GM23338 (cell line): ENCODE results near the gene TEX35. TPM values are rescaled to one million over a fixed set of nuclear protein-coding genes. Genes with fewer than 3 reads are reported as not detected.

Experiments
- ATAC-seq: fragments of 200-7000 bp; cut with Tn5 transposase; 3 replicates; pipeline ENCODE4 v1.9.1; 2020
- DNase-seq: peaks from one replicate; pipeline ENCODE4 v3.0.0-alpha.2; 2015; ENCODE audit warnings: low spot score
- H2AFZ ChIP-seq: fragments of 200-600 bp; sonication (generic); 2 replicates; pipeline ENCODE4 v1.8.0; 2016; ENCODE audit warnings: antibody characterized with exemption, mild to moderate bottlenecking, moderate library complexity
- H3F3A ChIP-seq: fragments of 200-600 bp; sonication (generic); replicated peaks from 2 replicates; pipeline ENCODE4 v1.8.0; 2017; ENCODE audit warnings: antibody characterized with exemption, mixed run types, low read depth
- H3K27ac ChIP-seq: fragments of 200-600 bp; sonication (generic); 2 replicates; pipeline ENCODE4 v1.6.1; 2016; ENCODE audit warnings: low read depth
- H3K27me3 ChIP-seq: fragments of 200-600 bp; sonication (generic); 2 replicates; pipeline ENCODE4 v1.8.0; 2016; ENCODE audit warnings: mild to moderate bottlenecking, mixed run types, moderate library complexity; ENCODE audit not compliant: insufficient read depth
- H3K36me3 ChIP-seq: fragments of 200-600 bp; sonication (generic); 2 replicates; pipeline ENCODE4 v1.8.0; 2016; ENCODE audit warnings: mild to moderate bottlenecking; ENCODE audit not compliant: insufficient read depth
- H3K4me1 ChIP-seq: fragments of 200-600 bp; sonication (generic); 2 replicates; pipeline ENCODE4 v1.8.0; 2016; ENCODE audit warnings: mild to moderate bottlenecking, moderate library complexity; ENCODE audit not compliant: insufficient read depth
- H3K4me2 ChIP-seq: fragments of 200-600 bp; sonication (generic); 2 replicates; pipeline ENCODE4 v1.7.1; 2017; ENCODE audit warnings: mixed run types
- H3K4me3 ChIP-seq: fragments of 200-600 bp; sonication (generic); 2 replicates; pipeline ENCODE4 v1.6.1; 2016; ENCODE audit warnings: mixed run types
- H3K79me2 ChIP-seq: fragments of 200-600 bp; sonication (generic); replicated peaks from 2 replicates; pipeline ENCODE4 v1.8.0; 2017; ENCODE audit warnings: mild to moderate bottlenecking; ENCODE audit not compliant: insufficient read depth
- H3K9me2 ChIP-seq: fragments of 200-600 bp; sonication (generic); 2 replicates; pipeline ENCODE4 v1.8.0; 2017; ENCODE audit not compliant: insufficient read depth
- H4K20me1 ChIP-seq: fragments of 200-600 bp; sonication (generic); replicated peaks from 2 replicates; pipeline ENCODE4 v1.8.0; 2017; ENCODE audit warnings: mild to moderate bottlenecking; ENCODE audit not compliant: insufficient read depth
- H3K27ac Mint-ChIP-seq: 2 replicates; pipeline ENCODE4 v1.8.0; 2020; ENCODE audit warnings: inconsistent platforms, mild to moderate bottlenecking, moderate library complexity, mixed read lengths
- H3K27me3 Mint-ChIP-seq: 3 replicates; pipeline ENCODE4 v1.8.0; 2022; ENCODE audit warnings: low read depth, mild to moderate bottlenecking, moderate library complexity, mixed read lengths, inconsistent platforms; ENCODE audit not compliant: insufficient read depth, poor library complexity
- H3K36me3 Mint-ChIP-seq: 3 replicates; pipeline ENCODE4 v1.8.0; 2021; ENCODE audit warnings: low read depth, mild to moderate bottlenecking, inconsistent platforms, moderate library complexity, mixed read lengths
- H3K4me1 Mint-ChIP-seq: 3 replicates; pipeline ENCODE4 v1.8.0; 2020; ENCODE audit warnings: mild to moderate bottlenecking, inconsistent platforms, mixed read lengths
- H3K4me3 Mint-ChIP-seq: 3 replicates; pipeline ENCODE4 v1.8.0; 2021; ENCODE audit warnings: moderate library complexity, mild to moderate bottlenecking, inconsistent platforms, mixed read lengths
- H3K9me3 Mint-ChIP-seq: 3 replicates; pipeline ENCODE4 v1.8.0; 2020; ENCODE audit warnings: moderate library complexity, mild to moderate bottlenecking, inconsistent platforms, mixed read lengths
- CREB1 ChIP-seq: fragments of 250-450 bp; sonication (Bioruptor Pico); IDR thresholded peaks from 2 replicates; pipeline ENCODE4 v1.5.0; 2020; ENCODE audit warnings: low read depth, mild to moderate bottlenecking, moderate library complexity
- ETS1 ChIP-seq: IDR thresholded peaks from 2 replicates; pipeline ENCODE4 v1.6.1; 2016; ENCODE audit warnings: antibody characterized with exemption
- EZH2 ChIP-seq: fragments of 200-600 bp; sonication (generic); IDR thresholded peaks from one replicate; pipeline ENCODE4 v1.8.0; 2017; ENCODE audit warnings: antibody characterized with exemption, mild to moderate bottlenecking, low read depth; ENCODE audit not compliant: unreplicated experiment
- EZH2phosphoT487 ChIP-seq: fragments of 200-600 bp; sonication (generic); IDR thresholded peaks from one replicate; pipeline ENCODE4 v1.8.1; 2018; ENCODE audit warnings: antibody characterized with exemption; ENCODE audit not compliant: unreplicated experiment
- JUNB ChIP-seq: IDR thresholded peaks from one replicate; pipeline ENCODE4 v1.6.1; 2016; ENCODE audit warnings: antibody characterized with exemption; ENCODE audit not compliant: unreplicated experiment
- NANOG ChIP-seq: IDR thresholded peaks from 2 replicates; pipeline ENCODE4 v1.6.1; 2016; ENCODE audit warnings: antibody characterized with exemption, borderline replicate concordance
- POLR2AphosphoS5 ChIP-seq: IDR thresholded peaks from 2 replicates; pipeline ENCODE4 v1.6.1; 2016; ENCODE audit warnings: antibody characterized with exemption, low read depth
- REST ChIP-seq: IDR thresholded peaks from one replicate; pipeline ENCODE4 v1.6.1; 2018; ENCODE audit warnings: antibody characterized with exemption; ENCODE audit not compliant: unreplicated experiment
- STAT1 ChIP-seq: IDR thresholded peaks from one replicate; pipeline ENCODE4 v1.6.1; 2016; ENCODE audit warnings: antibody characterized with exemption; ENCODE audit not compliant: unreplicated experiment
- ZNF114 ChIP-seq: fragments of 250-450 bp; sonication (Bioruptor Pico); IDR thresholded peaks from 2 replicates; pipeline ENCODE4 v1.5.0; 2020; ENCODE audit warnings: mild to moderate bottlenecking, moderate library complexity
- ZNF331 ChIP-seq: fragments of 250-450 bp; sonication (Bioruptor Pico); IDR thresholded peaks from 2 replicates; pipeline ENCODE4 v1.5.0; 2020; ENCODE audit warnings: low read depth, mild to moderate bottlenecking, moderate library complexity
- polyA plus RNA-seq: library from polyadenylated mRNA; unstranded; fragments of >200 nt; fragmentation: Nextera tagmentation; extraction: Ambion mirVana; gene quantifications from 2 replicates; pipeline ENCODE4 v1.2.1, GENCODE V29; 2016
- total RNA-seq: library from RNA; depleted of rRNA; stranded (reverse); fragments of >200 nt; shearing (Covaris generic); gene quantifications from 2 replicates; pipeline ENCODE4 v1.2.3, GENCODE V29; 2014
- TF ChIP-seq, protein P1 (sequence below): fragments of 250-450 bp; sonication (Bioruptor Pico); IDR thresholded peaks from 2 replicates; pipeline ENCODE4 v1.5.0; 2020; ENCODE audit warnings: mild to moderate bottlenecking, moderate library complexity
- TF ChIP-seq, protein P2 (sequence below), 2 experiments: fragments of 200-600 bp in 1 of 2; sonication (generic) in 1 of 2; conservative IDR thresholded peaks; 2 replicates each; pipeline versions ENCODE4 v1.5.1 to v1.6.1; 2016 to 2017; ENCODE audit warnings: antibody characterized with exemption in 2 of 2, low read depth in 2 of 2, mild to moderate bottlenecking in 2 of 2, moderate library complexity in 1 of 2

TEX35 gene
- total and polyA plus RNA-seq, 2 experiments from 2014 or later: not detected

- Mint-ChIP-seq H3K27ac (no peak overlapping the region), H3K9me3 (no peaks in the 10 kb centered on the region), H3K36me3 (no peaks in the 10 kb centered on the region), H3K4me3 (no peak overlapping the region), H3K27me3 (peaks cover 4% of the 10 kb centered on the region), H3K4me1 (peaks cover 4% of the 10 kb centered on the region)
- no peak for DNase-seq
- H3K4me2 ChIP-seq: no peak overlapping the region
- no peaks in the 10 kb centered on the region for H3K27me3 ChIP-seq
- no peak overlapping the region for H3K27ac ChIP-seq
- no peaks in the 10 kb centered on the region; the same call in 1 of the 2 replicates for H3F3A ChIP-seq
- H3K4me3 ChIP-seq: no peak overlapping the region
- H3K36me3 ChIP-seq: no peaks in the 10 kb centered on the region
- no peak for ATAC-seq
- no peaks in the 10 kb centered on the region for H3K79me2 ChIP-seq
- H2AFZ ChIP-seq: no peak overlapping the region
- H3K4me1 ChIP-seq: no peaks in the 10 kb centered on the region
- H3K9me2 ChIP-seq: no peaks in the 10 kb centered on the region; the same call in 1 of the 2 replicates
- TF ChIP-seq, protein P1, sequence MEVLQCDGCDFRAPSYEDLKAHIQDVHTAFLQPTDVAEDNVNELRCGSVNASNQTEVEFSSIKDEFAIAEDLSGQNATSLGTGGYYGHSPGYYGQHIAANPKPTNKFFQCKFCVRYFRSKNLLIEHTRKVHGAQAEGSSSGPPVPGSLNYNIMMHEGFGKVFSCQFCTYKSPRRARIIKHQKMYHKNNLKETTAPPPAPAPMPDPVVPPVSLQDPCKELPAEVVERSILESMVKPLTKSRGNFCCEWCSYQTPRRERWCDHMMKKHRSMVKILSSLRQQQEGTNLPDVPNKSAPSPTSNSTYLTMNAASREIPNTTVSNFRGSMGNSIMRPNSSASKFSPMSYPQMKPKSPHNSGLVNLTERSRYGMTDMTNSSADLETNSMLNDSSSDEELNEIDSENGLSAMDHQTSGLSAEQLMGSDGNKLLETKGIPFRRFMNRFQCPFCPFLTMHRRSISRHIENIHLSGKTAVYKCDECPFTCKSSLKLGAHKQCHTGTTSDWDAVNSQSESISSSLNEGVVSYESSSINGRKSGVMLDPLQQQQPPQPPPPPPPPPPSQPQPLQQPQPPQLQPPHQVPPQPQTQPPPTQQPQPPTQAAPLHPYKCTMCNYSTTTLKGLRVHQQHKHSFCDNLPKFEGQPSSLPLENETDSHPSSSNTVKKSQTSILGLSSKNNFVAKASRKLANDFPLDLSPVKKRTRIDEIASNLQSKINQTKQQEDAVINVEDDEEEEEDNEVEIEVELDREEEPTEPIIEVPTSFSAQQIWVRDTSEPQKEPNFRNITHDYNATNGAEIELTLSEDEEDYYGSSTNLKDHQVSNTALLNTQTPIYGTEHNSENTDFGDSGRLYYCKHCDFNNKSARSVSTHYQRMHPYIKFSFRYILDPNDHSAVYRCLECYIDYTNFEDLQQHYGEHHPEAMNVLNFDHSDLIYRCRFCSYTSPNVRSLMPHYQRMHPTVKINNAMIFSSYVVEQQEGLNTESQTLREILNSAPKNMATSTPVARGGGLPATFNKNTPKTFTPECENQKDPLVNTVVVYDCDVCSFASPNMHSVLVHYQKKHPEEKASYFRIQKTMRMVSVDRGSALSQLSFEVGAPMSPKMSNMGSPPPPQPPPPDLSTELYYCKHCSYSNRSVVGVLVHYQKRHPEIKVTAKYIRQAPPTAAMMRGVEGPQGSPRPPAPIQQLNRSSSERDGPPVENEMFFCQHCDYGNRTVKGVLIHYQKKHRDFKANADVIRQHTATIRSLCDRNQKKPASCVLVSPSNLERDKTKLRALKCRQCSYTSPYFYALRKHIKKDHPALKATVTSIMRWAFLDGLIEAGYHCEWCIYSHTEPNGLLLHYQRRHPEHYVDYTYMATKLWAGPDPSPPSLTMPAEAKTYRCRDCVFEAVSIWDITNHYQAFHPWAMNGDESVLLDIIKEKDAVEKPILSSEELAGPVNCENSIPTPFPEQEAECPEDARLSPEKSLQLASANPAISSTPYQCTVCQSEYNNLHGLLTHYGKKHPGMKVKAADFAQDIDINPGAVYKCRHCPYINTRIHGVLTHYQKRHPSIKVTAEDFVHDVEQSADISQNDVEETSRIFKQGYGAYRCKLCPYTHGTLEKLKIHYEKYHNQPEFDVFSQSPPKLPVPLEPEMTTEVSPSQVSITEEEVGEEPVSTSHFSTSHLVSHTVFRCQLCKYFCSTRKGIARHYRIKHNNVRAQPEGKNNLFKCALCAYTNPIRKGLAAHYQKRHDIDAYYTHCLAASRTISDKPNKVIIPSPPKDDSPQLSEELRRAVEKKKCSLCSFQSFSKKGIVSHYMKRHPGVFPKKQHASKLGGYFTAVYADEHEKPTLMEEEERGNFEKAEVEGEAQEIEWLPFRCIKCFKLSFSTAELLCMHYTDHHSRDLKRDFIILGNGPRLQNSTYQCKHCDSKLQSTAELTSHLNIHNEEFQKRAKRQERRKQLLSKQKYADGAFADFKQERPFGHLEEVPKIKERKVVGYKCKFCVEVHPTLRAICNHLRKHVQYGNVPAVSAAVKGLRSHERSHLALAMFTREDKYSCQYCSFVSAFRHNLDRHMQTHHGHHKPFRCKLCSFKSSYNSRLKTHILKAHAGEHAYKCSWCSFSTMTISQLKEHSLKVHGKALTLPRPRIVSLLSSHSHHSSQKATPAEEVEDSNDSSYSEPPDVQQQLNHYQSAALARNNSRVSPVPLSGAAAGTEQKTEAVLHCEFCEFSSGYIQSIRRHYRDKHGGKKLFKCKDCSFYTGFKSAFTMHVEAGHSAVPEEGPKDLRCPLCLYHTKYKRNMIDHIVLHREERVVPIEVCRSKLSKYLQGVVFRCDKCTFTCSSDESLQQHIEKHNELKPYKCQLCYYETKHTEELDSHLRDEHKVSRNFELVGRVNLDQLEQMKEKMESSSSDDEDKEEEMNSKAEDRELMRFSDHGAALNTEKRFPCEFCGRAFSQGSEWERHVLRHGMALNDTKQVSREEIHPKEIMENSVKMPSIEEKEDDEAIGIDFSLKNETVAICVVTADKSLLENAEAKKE: no peak
- no peak for TF ChIP-seq EZH2
- no peak for TF ChIP-seq EZH2phosphoT487
- TF ChIP-seq STAT1: no peak
- no peak for TF ChIP-seq JUNB
- TF ChIP-seq REST: no peak
- no peak for TF ChIP-seq POLR2AphosphoS5
- TF ChIP-seq ZNF114 (CRISPR knock-in tag): no peak
- no peak for TF ChIP-seq CREB1 (CRISPR knock-in tag)
- TF ChIP-seq ZNF331: no peak
- TF ChIP-seq, protein P2, sequence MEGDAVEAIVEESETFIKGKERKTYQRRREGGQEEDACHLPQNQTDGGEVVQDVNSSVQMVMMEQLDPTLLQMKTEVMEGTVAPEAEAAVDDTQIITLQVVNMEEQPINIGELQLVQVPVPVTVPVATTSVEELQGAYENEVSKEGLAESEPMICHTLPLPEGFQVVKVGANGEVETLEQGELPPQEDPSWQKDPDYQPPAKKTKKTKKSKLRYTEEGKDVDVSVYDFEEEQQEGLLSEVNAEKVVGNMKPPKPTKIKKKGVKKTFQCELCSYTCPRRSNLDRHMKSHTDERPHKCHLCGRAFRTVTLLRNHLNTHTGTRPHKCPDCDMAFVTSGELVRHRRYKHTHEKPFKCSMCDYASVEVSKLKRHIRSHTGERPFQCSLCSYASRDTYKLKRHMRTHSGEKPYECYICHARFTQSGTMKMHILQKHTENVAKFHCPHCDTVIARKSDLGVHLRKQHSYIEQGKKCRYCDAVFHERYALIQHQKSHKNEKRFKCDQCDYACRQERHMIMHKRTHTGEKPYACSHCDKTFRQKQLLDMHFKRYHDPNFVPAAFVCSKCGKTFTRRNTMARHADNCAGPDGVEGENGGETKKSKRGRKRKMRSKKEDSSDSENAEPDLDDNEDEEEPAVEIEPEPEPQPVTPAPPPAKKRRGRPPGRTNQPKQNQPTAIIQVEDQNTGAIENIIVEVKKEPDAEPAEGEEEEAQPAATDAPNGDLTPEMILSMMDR (conservative IDR thresholded peaks at IDR 0.05; ENCODE audit: low read depth in 2 of 2): no peak
- no peak for TF ChIP-seq ETS1
- TF ChIP-seq NANOG: no peak
- no peaks in the 10 kb centered on the region for H4K20me1 ChIP-seq
Measured at GRCh38 chr1:178506177-178506576, 6.7 kb upstream of the TEX35 start.
